Measurements from ENCODE around the gene UQCR10. TPM values are rescaled to one million over a fixed set of nuclear protein-coding genes. Genes with fewer than 3 reads are reported as not detected.

The UQCR10 gene
- total RNA-seq, 1 experiment from 2014 or later: 93.7 TPM

DNA sequence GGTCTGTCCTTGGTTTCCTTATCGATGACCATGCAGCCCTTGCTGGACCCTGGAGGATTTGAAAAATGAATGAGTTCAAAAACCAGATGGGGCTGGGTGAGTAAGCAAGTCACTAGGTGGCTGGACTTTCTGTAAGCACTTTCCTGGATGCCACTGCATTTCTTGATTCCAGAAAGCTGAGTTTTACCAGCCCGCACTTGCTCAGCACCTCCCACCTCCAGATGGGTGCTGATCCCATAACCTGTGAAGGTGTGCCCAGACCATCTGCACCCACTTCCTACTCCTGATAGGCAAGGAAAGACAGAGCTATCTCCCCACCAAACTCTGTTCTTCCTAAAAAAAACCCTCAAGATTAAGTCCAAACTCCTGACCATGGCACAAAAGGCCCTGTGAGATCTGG lies 49.8 kb downstream of the UQCR10 start:
- intact Hi-C loops (cut with micrococcal nuclease; ENCODE audit: unreplicated experiment): no loop called here
- ATAC-seq (no peak), DNase-seq (ENCODE audit: low read depth, low spot score) (no peak)
- no peaks in the 10 kb centered on the region for H3K27me3 ChIP-seq (ENCODE audit: control insufficient read depth, insufficient read depth, low read length)
- peaks cover 5% of the 10 kb centered on the region for H3K36me3 ChIP-seq (ENCODE audit: control insufficient read depth, insufficient read depth, low read length)
- no peak overlapping the region for H3K4me3 ChIP-seq (ENCODE audit: low read depth in 2 of 2, low read length in 2 of 2)
- no peaks in the 10 kb centered on the region for H3K4me1 ChIP-seq (ENCODE audit: control insufficient read depth, insufficient read depth, low read length)
- TF ChIP-seq POLR2AphosphoS5 (IDR thresholded peaks at IDR 0.05; ENCODE audit: low read depth, low read length): no peak
- no peak for TF ChIP-seq TCF7L2 (IDR thresholded peaks at IDR 0.05; ENCODE audit: low read depth, low read length)
- no peak for TF ChIP-seq SIN3A (IDR thresholded peaks at IDR 0.05; ENCODE audit: borderline replicate concordance, insufficient read depth, low read depth, low read length)
- TF ChIP-seq, protein P1, sequence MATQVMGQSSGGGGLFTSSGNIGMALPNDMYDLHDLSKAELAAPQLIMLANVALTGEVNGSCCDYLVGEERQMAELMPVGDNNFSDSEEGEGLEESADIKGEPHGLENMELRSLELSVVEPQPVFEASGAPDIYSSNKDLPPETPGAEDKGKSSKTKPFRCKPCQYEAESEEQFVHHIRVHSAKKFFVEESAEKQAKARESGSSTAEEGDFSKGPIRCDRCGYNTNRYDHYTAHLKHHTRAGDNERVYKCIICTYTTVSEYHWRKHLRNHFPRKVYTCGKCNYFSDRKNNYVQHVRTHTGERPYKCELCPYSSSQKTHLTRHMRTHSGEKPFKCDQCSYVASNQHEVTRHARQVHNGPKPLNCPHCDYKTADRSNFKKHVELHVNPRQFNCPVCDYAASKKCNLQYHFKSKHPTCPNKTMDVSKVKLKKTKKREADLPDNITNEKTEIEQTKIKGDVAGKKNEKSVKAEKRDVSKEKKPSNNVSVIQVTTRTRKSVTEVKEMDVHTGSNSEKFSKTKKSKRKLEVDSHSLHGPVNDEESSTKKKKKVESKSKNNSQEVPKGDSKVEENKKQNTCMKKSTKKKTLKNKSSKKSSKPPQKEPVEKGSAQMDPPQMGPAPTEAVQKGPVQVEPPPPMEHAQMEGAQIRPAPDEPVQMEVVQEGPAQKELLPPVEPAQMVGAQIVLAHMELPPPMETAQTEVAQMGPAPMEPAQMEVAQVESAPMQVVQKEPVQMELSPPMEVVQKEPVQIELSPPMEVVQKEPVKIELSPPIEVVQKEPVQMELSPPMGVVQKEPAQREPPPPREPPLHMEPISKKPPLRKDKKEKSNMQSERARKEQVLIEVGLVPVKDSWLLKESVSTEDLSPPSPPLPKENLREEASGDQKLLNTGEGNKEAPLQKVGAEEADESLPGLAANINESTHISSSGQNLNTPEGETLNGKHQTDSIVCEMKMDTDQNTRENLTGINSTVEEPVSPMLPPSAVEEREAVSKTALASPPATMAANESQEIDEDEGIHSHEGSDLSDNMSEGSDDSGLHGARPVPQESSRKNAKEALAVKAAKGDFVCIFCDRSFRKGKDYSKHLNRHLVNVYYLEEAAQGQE (IDR thresholded peaks at IDR 0.05; ENCODE audit: insufficient read depth in 1 of 2, low read depth in 2 of 2, low read length in 1 of 2): no peak
- TF ChIP-seq, protein P2, sequence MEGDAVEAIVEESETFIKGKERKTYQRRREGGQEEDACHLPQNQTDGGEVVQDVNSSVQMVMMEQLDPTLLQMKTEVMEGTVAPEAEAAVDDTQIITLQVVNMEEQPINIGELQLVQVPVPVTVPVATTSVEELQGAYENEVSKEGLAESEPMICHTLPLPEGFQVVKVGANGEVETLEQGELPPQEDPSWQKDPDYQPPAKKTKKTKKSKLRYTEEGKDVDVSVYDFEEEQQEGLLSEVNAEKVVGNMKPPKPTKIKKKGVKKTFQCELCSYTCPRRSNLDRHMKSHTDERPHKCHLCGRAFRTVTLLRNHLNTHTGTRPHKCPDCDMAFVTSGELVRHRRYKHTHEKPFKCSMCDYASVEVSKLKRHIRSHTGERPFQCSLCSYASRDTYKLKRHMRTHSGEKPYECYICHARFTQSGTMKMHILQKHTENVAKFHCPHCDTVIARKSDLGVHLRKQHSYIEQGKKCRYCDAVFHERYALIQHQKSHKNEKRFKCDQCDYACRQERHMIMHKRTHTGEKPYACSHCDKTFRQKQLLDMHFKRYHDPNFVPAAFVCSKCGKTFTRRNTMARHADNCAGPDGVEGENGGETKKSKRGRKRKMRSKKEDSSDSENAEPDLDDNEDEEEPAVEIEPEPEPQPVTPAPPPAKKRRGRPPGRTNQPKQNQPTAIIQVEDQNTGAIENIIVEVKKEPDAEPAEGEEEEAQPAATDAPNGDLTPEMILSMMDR (IDR thresholded peaks at IDR 0.05): no peak
- BruUV-seq (replicated peaks): no TSS peak
- no peaks in the 10 kb centered on the region for H3K9me3 ChIP-seq (ENCODE audit: control insufficient read depth, insufficient read depth, low read depth, low read length)
- in situ Hi-C loops (cut with HindIII; ENCODE audit: low pct_unique_long_range_greater_than_20kb, low sequenced_read_pairs): no loop called here
- H3K27ac ChIP-seq (ENCODE audit: low read length): no peak overlapping the region
- CTCF ChIA-PET: interaction anchor here (0.6 kb wide), 1 partner anchor 15 kb away, joined by 6 read pairs; no protein-coding TSS in a partner anchor
- POLR2A ChIA-PET: no interaction called here

DNA sequence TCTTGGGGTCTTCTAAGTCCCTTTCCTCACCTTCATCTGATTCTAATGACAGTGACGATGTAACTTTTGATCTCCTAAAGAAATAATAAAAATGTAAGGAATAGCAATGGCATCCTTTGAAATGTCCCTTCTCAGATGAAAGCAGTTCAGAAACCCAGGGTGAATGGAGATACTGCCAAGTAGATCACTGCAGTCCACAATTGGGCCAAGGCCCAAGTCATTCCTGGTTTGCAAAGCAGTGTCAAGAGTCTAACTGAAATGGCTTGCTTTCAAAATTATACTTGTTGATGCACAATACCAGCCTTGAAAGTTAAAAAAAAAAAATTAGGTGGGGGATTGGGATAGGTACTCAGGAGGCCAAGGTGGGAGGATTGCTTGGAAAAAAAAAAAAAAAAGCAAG lies 50.6 kb downstream of the UQCR10 start:
- Histone ChIP-seq H3K27ac (ENCODE audit: low read length) (no peak overlapping the region), H3K9me3 (ENCODE audit: control insufficient read depth, insufficient read depth, low read depth, low read length) (no peaks in the 10 kb centered on the region), H3K27me3 (ENCODE audit: control insufficient read depth, insufficient read depth, low read length) (no peaks in the 10 kb centered on the region), H3K4me3 (ENCODE audit: low read depth in 2 of 2, low read length in 2 of 2) (no peak overlapping the region), H3K36me3 (ENCODE audit: control insufficient read depth, insufficient read depth, low read length) (peaks cover 5% of the 10 kb centered on the region), H3K4me1 (ENCODE audit: control insufficient read depth, insufficient read depth, low read length) (no peaks in the 10 kb centered on the region)
- ChIA-PET CTCF (no interaction called here), POLR2A (no interaction called here)
- ATAC-seq (no peak), DNase-seq (ENCODE audit: low read depth, low spot score) (no peak)
- in situ Hi-C loops (cut with HindIII; ENCODE audit: low pct_unique_long_range_greater_than_20kb, low sequenced_read_pairs): no loop called here
- TF ChIP-seq, protein P1 (IDR thresholded peaks at IDR 0.05; ENCODE audit: insufficient read depth in 1 of 2, low read depth in 2 of 2, low read length in 1 of 2): no peak
- TF ChIP-seq POLR2AphosphoS5 (IDR thresholded peaks at IDR 0.05; ENCODE audit: low read depth, low read length) (no peak), TCF7L2 (IDR thresholded peaks at IDR 0.05; ENCODE audit: low read depth, low read length) (no peak), SIN3A (IDR thresholded peaks at IDR 0.05; ENCODE audit: borderline replicate concordance, insufficient read depth, low read depth, low read length) (no peak)
- TF ChIP-seq, protein P2 (IDR thresholded peaks at IDR 0.05): no peak
- BruUV-seq (replicated peaks): no TSS peak
- intact Hi-C loops (cut with micrococcal nuclease; ENCODE audit: unreplicated experiment): no loop called here

All from Panc1 (cell line).